SK-MEL-5 (cell line): ENCODE results near the gene ENG. TPM values are rescaled to one million over a fixed set of nuclear protein-coding genes. Genes with fewer than 3 reads are reported as not detected.
"Not testable (repeated sequence)": the region's sequence is repeated elsewhere in the genome, so short reads cannot be mapped to it uniquely, and the experiment has no call there.

Source experiments
- DNase-seq: peaks from one replicate; pipeline ENCODE4 v3.0.0-alpha.2; 2016; ENCODE audit warnings: low read depth, low spot score
- in situ Hi-C: cut with HindIII; loops from 2 replicates; pipeline ENCODE4 v1.10.0; 2016; ENCODE audit warnings: low sequenced_read_pairs, high pct_unique_total_duplicates, low pct_unique_long_range_greater_than_20kb
- total RNA-seq: library from RNA; depleted of rRNA; stranded (reverse); fragments of >200 nt; shearing (Covaris generic); gene quantifications from 2 replicates; pipeline ENCODE4 v1.2.3, GENCODE V29; 2014

Gene ENG
- total RNA-seq, 1 experiment from 2014 or later: 3.7 TPM

DNA sequence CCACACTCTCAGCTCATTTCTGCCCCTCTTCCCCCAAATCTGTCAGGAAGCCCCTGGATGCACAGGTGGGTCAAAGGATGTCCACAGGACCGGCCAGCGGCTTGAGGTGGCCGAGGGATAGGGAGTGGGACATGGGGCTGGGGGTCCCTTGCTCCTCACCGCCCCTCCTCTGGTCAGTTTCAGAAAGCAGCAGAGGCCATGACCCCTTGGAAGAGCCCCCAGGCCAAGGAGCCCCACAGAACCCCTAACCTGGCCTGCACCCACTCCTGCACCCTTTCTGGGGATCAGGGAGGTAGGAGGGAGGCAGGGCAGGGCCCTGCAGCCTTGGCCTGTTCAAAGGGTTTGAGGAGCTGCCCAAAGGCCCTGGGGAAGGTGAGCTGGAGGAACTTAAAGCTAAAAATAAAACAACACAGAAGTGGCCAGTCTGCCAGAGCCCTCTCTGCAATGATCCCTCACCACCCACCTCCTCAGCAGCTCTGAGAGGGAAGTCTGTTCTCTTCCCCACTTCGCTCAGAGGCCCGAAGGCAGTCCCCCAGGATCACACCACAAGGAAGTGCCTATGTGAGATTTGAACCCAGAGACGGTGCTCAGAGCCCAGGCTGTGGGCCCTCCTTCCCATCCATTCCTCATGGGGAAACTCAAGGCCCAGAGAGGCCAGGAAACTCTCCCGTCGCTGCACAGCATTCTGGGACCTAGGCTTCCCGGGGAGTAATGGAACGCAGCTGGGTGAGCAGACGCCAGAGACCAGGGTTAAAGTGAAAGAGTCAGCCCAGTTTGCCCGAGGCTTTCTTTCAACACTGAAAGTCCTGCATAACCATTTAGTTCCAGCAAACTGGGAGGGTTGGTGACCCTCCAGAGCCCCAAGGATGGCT, 910 bp downstream of the ENG start:
- DNase-seq: peak; percentile 23
- in situ Hi-C loops: no loop called here

DNA sequence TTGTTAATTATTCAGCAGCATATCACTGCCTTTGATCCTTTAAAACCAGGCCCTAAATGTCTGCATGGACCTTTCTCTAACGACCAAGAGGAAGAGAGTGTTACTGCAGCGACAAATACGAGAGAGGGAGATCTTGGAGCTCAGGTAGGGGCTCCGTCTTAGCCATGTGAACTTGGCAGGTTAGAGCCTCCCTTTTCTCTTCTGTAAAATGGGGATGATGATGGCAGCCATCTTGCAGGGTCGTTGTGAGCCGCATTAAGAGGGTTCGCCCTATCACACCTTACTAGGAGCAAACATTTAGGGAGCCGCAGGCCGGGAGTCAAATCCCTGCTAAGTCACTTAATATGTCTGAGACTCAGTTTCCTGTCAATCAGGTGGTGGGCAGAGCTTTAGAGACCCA, 1.6 kb downstream of the ENG start:
- in situ Hi-C loops: no loop called here
- no peak for DNase-seq

DNA sequence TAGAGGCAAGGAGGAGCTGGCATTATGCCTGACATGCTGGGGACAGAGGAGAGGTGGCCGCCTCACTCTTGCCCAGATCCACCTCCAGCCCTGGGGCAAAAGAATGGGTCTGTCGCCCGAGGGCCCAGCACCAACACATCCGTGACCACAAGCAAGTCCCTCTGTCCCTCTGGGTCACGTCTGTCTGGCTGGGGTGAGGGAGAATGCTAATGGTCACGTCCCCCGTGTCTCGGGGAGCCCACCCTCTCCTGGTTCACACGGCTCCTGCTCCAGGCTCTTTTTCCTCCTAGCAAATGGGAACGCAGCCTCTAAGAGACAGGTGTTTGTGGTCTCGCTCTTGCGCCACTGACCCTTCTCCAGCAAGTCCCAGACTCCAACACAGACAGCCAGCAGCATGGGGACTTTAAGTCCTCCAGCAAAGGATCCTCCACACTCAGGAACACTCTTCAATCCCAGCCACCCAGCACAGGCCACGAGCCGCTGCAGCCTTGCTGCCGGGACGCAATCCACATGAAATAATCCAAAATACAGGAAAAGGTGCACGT, 4.1 kb downstream of the ENG start:
- no peak for DNase-seq
- in situ Hi-C loops: no loop called here

DNA sequence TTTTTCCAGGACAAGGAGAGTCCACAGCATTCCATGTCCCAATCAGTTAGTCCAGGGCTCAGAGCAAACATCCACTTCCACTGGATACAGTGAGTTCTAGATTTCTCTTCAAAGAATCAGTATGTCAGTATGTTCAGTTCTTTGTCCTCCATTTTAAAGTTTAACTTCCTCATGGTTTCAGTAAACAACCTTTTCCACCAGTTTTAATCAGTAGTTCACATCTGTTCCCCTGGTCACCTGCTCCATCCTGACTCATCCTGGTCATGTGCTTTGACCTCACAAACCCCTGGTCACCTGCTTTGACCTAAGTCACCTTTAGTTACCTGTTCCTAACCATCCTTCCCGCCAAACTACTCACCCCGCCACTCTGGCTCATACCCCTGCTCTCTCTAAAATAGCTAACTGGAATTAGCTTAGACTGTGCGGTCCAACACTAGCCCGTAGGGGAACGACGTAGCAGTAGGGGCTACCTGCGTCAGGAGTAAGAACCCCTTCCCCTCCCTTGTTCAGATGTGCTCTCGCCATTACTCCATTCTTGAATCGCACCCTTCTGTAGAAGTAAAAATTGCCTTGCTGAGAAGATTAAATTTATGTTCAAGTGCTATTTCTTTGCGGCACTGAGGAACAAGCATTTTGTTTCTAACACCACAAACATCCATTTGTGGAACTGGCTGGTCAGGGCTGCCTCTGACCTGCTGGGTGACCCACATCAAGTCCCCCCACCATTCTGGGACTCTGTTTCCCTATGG, 5.5 kb downstream of the ENG start:
- in situ Hi-C loops: no loop called here
- DNase-seq: no peak

DNA sequence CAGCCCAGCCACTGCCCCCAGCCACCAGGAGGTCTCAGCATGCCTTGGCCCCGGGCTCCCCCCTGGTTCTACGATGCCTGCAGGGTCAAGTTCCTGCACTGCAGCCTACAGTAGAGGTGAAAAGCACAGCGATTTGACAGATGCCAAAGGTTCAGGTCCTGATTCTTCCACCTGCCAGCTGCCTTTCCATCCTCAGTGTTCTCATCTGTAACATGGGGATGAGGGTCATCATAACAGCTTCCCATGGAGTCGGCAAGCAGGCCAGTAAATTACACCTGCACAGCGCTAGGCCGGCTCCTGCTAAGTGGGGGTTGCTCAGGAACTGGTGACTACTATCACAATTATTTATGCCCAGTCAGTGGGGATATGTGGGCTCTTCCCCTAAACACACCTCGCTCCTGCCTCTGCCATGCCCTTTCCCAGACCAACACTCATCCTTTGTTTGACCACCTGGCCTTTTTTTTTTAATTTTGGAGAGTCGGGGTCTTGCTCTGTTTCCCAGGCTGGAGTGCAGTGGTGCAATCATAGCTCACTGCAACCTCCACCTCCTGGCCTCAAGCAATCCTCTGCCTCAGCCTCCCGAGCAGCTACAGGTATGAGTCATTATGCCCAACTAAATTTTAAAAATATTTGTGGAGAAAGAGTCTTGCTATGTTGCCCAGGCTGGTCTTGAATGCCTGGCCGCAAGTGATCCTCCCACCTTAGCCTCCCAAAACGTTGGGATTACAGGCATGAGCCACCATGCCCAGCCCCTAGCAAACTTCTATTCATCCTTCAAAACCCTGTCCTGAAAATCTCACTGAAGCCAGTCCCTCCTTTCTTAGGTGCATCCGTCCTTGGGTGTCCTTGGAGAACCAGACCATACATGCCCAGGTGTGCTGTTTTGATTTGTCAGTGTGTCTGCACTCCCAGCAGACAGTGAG, 6.4 kb downstream of the ENG start:
- in situ Hi-C loops: no loop called here
- no peak for DNase-seq

DNA sequence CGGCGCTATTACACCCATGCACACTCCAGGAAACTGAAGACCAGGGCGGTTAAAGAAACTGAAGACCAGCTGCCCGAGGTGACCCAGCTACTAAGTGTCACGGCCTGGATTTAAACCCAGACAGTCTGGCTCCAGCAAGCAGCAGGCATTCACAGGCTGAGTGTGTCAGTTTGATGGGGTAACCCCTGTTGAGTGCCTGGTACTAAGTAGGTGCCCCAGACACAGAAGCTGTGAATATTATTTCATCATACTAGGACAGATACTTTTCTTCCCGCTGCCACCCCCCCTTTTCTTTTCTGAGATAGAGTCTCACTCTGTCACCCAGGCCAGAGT, 7.3 kb downstream of the ENG start:
- no peak for DNase-seq
- in situ Hi-C loops: no loop called here

DNA sequence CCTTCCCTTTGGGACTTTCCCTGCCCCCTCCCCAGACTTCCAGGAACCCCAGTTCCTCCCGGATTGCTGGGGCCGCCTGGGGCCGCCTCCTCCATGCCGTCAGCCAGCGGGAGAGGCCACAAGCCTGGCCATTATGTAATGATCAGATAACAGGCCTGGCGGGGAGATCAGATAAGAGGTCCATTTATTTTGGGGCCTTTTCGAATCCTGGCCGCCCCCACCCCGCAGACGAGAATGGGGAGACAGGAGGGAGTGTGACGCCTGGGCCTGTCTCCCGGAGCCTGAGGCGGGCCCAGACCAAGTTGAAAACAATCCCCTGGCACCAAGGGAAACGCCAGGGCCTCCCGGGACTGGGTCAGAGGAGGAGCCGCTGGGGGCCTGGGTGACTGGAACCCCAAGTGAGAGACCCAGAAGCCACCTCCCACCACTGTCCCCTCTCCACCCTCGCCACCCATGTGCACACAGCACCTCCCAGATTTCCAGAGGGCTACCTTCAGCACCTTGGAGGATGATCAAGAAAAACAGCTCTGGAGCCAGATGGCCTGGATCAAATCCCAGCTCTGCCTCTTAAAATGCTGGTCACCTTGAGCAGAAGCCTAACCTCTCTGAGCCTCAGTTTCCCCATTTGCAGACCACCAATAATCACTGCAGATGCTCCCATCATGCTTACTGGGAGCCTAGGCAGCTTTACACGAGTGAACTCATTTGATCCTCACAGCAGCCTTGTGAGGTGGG, 7.8 kb downstream of the ENG start:
- DNase-seq: no peak
- in situ Hi-C loops: no loop called here

DNA sequence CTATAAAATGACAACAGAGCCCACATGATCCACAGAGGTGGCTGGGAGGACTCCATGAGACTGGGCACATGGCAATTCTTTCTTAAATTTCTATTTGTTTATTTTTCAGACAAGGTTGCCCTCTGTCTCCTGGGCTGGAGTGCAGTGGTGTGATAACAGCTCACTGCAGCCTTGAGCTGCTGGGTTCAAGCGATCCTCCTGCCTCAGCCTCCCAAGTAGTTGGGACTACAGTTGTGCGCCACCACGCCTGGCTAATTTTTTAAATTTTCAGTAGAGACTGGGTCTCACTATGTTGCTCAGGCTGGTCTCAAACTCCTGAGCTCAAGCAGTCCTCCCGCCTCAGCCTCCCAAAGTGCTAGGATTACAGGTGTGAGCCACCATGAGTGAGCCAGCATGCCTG, 8.8 kb downstream of the ENG start:
- not testable (repeated sequence) for DNase-seq

DNA sequence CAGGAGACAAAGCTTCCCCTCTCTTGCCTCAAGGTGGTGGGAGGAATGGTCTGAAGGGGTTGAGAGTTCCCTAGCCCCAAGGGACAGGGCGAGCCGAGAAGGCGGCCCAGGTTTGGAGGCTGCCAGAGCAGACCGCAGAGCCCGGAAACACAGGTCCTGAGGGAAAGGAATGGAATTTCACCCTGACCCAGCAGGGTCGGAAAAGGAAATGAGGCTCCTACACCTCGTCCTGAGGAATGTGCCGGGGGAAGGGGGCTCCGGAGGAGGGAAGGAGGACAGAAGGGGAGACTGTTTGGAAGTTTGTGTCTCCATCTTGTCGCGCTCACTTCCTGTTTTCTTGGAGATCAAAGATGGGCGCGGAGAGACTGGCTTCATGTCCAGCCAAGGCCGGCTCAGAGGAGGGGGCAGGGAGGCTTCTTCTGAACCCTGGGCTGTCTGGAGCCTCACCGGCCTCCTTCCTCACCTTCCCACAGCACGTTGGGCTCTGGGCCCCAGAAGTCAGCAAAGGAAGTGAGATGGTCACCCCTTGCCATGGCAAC, 9.6 kb downstream of the ENG start:
- DNase-seq: no peak

More for the DNA sequence above, 8.8 kb downstream of the ENG start:
- in situ Hi-C loops: not testable (repeated sequence)

DNA sequence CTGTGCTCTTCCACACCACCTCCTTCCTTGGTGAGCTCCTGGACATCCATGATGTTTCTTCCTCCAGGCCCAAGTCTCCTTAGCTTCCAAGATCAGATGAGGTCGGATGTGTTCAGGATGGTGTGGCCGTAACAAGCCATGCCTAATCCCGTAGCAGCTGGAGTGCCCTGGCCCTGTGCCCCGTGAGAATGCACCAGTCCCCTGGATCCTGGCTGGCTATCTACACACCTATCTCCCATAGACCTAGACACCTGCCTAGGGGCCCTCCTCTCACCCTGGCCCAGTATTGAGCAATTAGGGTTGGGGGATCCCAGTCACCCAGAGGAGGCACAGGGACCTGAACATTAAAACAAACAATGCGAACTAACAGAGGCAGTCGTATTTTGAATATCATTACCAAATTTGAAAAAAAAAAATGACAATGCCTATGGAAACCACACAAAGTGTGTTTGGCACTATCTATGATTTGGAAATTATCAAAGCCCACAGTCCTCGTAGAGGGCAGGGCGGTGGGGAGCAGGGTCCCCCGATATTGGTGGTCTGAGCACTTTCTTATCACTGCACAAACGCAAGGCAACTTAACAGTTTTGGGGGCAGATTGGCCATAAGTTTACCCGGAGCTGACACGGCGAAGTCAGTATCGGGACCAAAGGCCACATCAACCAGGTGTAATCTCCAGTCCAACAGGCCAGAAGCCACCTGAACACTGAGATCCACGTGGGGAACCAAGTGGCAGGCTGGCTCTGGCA, 13.2 kb downstream of the ENG start:
- DNase-seq: no peak
- in situ Hi-C loops: no loop called here

More for the DNA sequence above, 9.6 kb downstream of the ENG start:
- in situ Hi-C loops: no loop called here

DNA sequence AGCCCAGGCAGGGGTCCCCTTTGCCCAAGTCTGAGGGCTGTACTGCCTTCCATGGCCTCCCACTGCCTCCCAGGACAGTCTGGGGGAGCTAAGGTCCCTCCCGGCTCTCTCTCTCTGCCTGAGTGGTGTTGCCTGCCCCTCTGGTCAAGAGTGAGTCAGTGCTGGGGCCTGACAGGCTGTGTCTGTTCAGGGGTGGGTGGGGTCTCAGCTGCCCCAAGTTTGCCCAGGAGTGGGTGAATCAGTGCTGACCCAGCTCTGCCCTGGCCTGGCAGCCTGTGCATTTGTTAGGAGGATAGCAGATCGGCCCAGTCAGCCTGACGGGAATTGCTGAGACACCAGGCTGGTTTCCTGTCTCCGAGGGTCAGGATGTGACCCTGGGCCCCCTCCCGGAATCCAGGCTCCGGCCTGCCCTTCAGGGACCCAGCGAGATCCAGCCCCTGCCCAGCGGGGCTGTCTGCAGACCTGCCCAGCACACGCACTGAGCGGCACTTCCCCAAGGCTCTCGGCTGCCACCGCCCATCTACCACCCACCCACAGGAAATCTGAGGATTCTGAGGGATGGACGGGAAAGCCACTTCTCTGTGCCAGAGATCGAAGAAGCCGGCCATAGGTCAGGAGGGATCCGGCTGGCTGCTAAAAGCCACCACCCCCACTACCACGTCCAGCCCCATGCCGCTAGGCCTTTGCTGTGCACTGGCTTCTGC, 15.9 kb downstream of the ENG start:
- in situ Hi-C loops: no loop called here
- DNase-seq: no peak

DNA sequence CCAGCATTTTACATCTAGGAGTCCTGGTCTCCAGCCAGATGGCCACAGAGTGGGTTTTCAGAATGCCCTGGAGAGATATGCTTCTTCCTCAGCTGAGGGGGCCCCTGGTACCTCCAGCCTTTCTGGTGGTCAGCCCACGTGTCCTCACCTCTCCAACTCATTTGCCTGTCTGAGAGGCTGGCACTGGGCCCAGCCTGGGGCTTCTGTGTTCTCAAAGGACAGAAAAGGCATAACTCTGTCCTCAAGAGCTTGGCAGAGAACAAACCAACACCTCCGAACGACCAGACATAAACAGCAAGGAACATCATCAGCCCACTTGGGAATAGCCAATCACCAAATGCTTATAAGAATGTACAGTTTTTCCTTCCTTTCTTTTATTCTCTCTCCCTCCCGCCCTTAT, 17.1 kb downstream of the ENG start:
- in situ Hi-C loops: no loop called here
- no peak for DNase-seq

DNA sequence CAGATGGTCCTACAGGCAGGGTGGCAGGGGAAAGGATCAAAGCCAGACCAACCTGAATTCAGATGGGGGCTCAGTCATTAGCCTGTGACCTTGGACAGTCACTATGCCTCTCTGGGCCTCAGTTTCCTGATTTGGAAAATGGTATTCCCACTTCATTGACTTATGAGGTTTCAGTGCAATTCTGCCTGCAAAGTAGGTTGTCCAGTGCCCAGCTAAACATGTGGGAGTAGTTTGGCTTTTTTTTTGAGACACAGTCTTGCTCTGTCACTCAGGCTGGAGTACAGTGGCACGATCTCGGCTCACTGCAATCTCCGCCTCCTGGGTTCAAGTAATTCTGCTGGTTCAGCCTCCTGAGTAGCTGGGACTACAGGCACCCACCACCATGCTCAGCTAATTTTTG, 17.9 kb downstream of the ENG start:
- DNase-seq, in situ Hi-C loops: not testable (repeated sequence)

DNA sequence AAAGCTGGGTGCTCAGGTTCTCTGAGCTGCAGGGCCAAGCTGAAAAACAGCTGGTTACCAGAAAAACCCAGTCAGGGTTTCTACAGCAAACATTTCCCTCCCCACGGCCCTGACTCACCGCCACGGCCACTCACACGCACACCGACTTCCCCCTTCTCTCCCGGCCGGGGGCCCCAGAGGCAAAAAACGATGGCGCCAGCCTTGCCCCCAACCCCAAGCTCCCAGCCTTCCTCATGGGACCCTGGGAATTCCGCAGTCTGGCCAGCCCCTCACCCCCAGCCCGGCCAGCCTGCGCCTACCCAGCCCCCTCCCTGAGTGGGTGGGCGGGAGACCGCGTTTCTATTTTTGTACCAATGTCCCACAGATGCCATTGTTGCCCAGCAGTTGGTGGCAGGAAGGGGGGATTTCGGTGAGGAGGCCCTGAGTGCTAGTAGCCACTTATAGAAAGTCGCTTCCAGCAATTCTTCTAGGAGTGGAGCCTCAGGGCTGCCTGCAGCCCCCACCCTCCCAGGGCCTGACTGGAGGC, 18.4 kb downstream of the ENG start:
- in situ Hi-C loops: no loop called here
- DNase-seq: no peak

DNA sequence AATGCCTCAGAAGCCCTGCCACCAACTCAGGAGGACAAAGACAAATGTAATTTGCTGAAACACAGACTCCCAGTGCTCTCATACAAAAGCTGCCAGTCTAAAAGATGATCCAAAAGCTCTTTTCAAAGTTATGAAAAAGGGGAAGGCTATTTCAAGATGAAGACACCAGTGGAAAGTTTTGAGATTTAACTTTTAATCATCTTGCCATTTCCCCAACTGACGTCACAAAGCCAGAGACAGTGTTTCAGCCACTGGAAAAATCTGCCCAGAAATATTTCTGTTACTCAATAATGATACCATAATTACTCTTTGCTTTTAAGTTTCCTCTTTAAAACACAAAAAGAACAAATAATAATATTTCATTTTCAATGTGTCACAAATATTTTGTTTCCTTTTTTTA, 20.9 kb downstream of the ENG start:
- DNase-seq: no peak
- in situ Hi-C loops: no loop called here

DNA sequence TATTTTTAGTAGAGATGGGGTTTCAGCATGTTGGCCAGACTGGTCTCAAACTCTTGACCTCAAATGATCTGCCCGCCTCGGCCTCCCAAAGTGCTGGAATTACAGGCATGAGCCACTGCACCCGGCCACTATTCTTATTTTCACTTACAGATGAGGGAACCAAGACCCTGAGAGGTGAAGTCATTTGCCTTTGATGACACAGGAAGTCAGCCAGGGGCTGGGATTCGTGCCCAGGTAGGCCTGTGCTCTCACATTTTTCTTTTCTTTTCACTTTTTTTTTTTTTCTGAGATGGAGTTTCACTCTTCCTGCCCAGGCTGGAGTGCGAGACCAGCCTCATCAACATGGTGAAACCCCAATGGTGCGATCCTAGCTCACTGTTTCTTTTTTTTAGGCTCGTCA, 22.2 kb downstream of the ENG start:
- no peak for DNase-seq
- in situ Hi-C loops: no loop called here
